ENCODE results near the gene MAP2K2. TPM values are rescaled to one million over a fixed set of nuclear protein-coding genes. Genes with fewer than 3 reads are reported as not detected.

Gene MAP2K2
- total RNA-seq, 2 donors from 2014 or later: 56.8 to 92.0 TPM

- peaks cover 64% of the 10 kb centered on the region for H3K4me1 ChIP-seq
- no peaks in the 10 kb centered on the region for H3K36me3 ChIP-seq (replicated peaks in 1 of 2; ENCODE audit: insufficient read depth in 1 of 2, low read depth in 2 of 2)
- no peaks in the 10 kb centered on the region for H3K27me3 ChIP-seq
- ATAC-seq (no peak), DNase-seq (peak; percentile 42 to 52 (median 48))
- TF ChIP-seq, protein P1, sequence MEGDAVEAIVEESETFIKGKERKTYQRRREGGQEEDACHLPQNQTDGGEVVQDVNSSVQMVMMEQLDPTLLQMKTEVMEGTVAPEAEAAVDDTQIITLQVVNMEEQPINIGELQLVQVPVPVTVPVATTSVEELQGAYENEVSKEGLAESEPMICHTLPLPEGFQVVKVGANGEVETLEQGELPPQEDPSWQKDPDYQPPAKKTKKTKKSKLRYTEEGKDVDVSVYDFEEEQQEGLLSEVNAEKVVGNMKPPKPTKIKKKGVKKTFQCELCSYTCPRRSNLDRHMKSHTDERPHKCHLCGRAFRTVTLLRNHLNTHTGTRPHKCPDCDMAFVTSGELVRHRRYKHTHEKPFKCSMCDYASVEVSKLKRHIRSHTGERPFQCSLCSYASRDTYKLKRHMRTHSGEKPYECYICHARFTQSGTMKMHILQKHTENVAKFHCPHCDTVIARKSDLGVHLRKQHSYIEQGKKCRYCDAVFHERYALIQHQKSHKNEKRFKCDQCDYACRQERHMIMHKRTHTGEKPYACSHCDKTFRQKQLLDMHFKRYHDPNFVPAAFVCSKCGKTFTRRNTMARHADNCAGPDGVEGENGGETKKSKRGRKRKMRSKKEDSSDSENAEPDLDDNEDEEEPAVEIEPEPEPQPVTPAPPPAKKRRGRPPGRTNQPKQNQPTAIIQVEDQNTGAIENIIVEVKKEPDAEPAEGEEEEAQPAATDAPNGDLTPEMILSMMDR (IDR thresholded peaks at IDR 0.05): no peak
- TF ChIP-seq POLR2A (IDR thresholded peaks at IDR 0.05): peak in 2 of 3 donors; percentile 20 to 27
- WGBS, 2 donors: 3 to 4% methylated on average over 20 to 24 of the region's 24 CpGs
- H3K9me3 ChIP-seq: no peaks in the 10 kb centered on the region
- intact Hi-C loops (cut with DNase I): no loop called here
- H3K27ac ChIP-seq: peak overlapping the region; percentile 89 to 97 (median 96)
- H3K4me3 ChIP-seq: peak overlapping the region; percentile 82
Measured at GRCh38 chr19:4064149-4064495, 59.8 kb downstream of the MAP2K2 start.

DNA sequence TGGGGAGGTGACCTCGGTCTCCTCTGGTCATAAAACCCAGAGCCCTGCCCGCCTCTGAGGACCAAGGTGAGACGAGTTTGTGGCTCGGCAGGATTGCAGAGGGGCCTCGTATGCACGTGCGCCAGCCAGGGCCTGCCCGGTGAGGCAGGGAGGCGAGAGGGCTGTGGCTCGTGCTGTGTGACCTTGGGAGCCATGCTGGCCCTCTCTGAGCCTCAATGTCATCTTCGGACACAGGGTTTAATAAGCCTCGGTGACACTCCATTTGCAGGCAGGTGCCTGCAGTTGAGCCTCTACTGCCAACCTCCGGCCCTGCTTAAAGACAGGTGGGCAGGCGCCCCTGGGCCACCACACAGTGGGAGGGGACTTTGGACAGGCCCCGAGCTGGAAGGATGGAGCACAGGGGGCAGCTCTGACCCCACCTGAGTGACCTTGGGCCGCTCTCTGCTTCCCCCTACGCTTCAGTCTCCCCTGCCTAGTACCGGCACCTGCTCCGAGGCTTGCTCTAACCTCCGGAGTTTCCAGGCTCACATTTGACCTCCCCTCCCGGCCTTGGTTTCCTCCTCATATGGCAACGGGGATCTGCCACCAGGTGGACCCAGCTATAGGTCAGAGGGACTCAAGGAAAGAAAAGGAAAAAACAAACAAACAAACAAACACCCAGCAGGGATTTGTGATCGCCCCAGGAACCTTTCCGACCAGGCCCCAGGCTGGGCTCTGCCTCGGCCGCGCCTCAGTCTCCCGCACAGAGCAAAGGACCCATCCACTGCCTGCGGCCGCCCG, 60.4 kb downstream of the MAP2K2 start:
- DNase-seq (peak in 1 of 4 donors; percentile 35), ATAC-seq (no peak)
- Histone ChIP-seq H3K36me3 (replicated peaks in 1 of 2; ENCODE audit: insufficient read depth in 1 of 2, low read depth in 2 of 2) (no peaks in the 10 kb centered on the region), H3K27me3 (no peaks in the 10 kb centered on the region), H3K9me3 (no peaks in the 10 kb centered on the region), H3K27ac (peak overlapping the region; percentile 89 to 97 (median 96)), H3K4me3 (peak overlapping the region in 1 of 2 donors; percentile 82), H3K4me1 (peaks cover 69% of the 10 kb centered on the region)
- WGBS, 2 donors: 10 to 26% methylated on average over 18 to 31 of the region's 31 CpGs
- intact Hi-C loops (cut with DNase I): no loop called here
- TF ChIP-seq POLR2A (IDR thresholded peaks at IDR 0.05): peak in 2 of 3 donors; percentile 60 to 63
- TF ChIP-seq, protein P1 (IDR thresholded peaks at IDR 0.05): peak in 1 of 7 experiments; percentile 13

GRCh38 chr19:4062419-4063368, 61.2 kb downstream of the MAP2K2 start:
- no peak for DNase-seq
- peak overlapping the region; percentile 89 to 97 (median 96) for H3K27ac ChIP-seq
- no peaks in the 10 kb centered on the region for H3K9me3 ChIP-seq
- 45 to 62% methylated on average over 5 to 30 of the region's 30 CpGs for WGBS, 2 donors
- H3K4me1 ChIP-seq: peaks cover 72% of the 10 kb centered on the region
- ATAC-seq: no peak
- no peaks in the 10 kb centered on the region for H3K36me3 ChIP-seq (replicated peaks in 1 of 2; ENCODE audit: insufficient read depth in 1 of 2, low read depth in 2 of 2)
- TF ChIP-seq POLR2A (IDR thresholded peaks at IDR 0.05): no peak
- TF ChIP-seq, protein P1 (IDR thresholded peaks at IDR 0.05): no peak
- H3K27me3 ChIP-seq: no peaks in the 10 kb centered on the region
- H3K4me3 ChIP-seq: no peak overlapping the region
- intact Hi-C loops (cut with DNase I): no loop called here

- 36% methylated on average over 29 of the region's 29 CpGs; no CpG with 5 or more reads in 1 of the 2 donors for WGBS, 2 donors
- H3K4me3 ChIP-seq: no peak overlapping the region
- no peak for TF ChIP-seq POLR2A (IDR thresholded peaks at IDR 0.05)
- TF ChIP-seq, protein P1 (IDR thresholded peaks at IDR 0.05): no peak
- H3K27ac ChIP-seq: peak overlapping the region; percentile 68 to 97 (median 93)
- H3K27me3 ChIP-seq: no peaks in the 10 kb centered on the region
- intact Hi-C loops (cut with DNase I): no loop called here
- ATAC-seq (no peak), DNase-seq (peak; percentile 79 to 88 (median 87))
- H3K4me1 ChIP-seq: peaks cover 72% of the 10 kb centered on the region
- H3K36me3 ChIP-seq (replicated peaks in 1 of 2; ENCODE audit: insufficient read depth in 1 of 2, low read depth in 2 of 2): no peaks in the 10 kb centered on the region
- no peaks in the 10 kb centered on the region for H3K9me3 ChIP-seq
Measured at GRCh38 chr19:4061683-4062418, 62.1 kb downstream of the MAP2K2 start.

All from body of pancreas (tissue), 4 donors.